Upper lobe of left lung (tissue), 4 donors: Measurements from ENCODE around the gene MED13L.

Experiments
- EP300 ChIP-seq, 4 donors: sonication (generic); formaldehyde crosslinking; IDR thresholded peaks; one replicate each; pipeline ENCODE4 v1.5.1; 2017; ENCODE audit warnings: antibody characterized with exemption in 4 of 4, control low read depth in 2 of 4
- POLR2A ChIP-seq, 4 donors: fragments of 450-650 bp; IDR thresholded peaks; one replicate each; pipeline ENCODE4 v1.5.1; 2016 to 2017; ENCODE audit warnings: antibody characterized with exemption in 4 of 4, mild to moderate bottlenecking in 2 of 4
- POLR2AphosphoS5 ChIP-seq, 2 donors: sonication (generic); formaldehyde crosslinking; IDR thresholded peaks; one replicate each; pipeline ENCODE4 v1.5.1; 2017; ENCODE audit warnings: antibody characterized with exemption in 2 of 2
- TF ChIP-seq, protein P1 (sequence below), 6 experiments: fragments of 450-650 bp in 4 of 6; fragments of 200-600 bp in 2 of 6; sonication (generic) in 2 of 6; IDR thresholded peaks; one replicate each; pipeline ENCODE4 v1.5.1; 2016 to 2019; ENCODE audit warnings: antibody characterized with exemption in 6 of 6

DNA sequence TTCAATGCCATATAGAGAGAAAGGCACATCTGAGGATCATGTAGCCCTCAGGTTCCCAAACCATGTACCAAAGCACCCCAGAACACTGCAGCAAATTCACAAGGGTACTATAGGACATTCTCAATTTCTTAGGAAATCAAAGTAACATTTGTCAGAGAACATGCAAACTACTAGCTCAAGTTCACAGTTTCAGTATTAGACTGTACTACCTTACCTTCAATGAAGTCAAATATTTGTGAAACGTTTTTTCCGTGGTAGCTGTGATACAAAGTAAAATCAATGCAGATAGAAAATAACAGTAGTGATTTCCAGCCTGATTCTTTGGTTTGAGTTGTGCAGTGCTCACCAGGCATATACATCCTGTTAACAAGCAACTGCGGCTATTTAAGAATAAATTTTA is 197.1 kb downstream of the MED13L start:
- TF ChIP-seq, protein P1, sequence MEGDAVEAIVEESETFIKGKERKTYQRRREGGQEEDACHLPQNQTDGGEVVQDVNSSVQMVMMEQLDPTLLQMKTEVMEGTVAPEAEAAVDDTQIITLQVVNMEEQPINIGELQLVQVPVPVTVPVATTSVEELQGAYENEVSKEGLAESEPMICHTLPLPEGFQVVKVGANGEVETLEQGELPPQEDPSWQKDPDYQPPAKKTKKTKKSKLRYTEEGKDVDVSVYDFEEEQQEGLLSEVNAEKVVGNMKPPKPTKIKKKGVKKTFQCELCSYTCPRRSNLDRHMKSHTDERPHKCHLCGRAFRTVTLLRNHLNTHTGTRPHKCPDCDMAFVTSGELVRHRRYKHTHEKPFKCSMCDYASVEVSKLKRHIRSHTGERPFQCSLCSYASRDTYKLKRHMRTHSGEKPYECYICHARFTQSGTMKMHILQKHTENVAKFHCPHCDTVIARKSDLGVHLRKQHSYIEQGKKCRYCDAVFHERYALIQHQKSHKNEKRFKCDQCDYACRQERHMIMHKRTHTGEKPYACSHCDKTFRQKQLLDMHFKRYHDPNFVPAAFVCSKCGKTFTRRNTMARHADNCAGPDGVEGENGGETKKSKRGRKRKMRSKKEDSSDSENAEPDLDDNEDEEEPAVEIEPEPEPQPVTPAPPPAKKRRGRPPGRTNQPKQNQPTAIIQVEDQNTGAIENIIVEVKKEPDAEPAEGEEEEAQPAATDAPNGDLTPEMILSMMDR (IDR thresholded peaks at IDR 0.05), result no peak
- TF ChIP-seq POLR2A (IDR thresholded peaks at IDR 0.05) (no peak), POLR2AphosphoS5 (IDR thresholded peaks at IDR 0.05) (no peak), EP300 (IDR thresholded peaks at IDR 0.05) (no peak)
